Cortex of kidney (tissue), 1 donor: Measurements from ENCODE around the gene NPLOC4.
"Not testable (repeated sequence)": the region's sequence is repeated elsewhere in the genome, so short reads cannot be mapped to it uniquely, and the experiment has no call there.

ENCODE experiments used
- DNase-seq: peaks from one replicate; lab custom pipeline; 2025; lab: John Stamatoyannopoulos, UW

NPLOC4 gene

GRCh38 chr17:81533339-81534141 is 103.4 kb downstream of the NPLOC4 start:
- DNase-seq, result no peak

- no peak for DNase-seq
These were observed 104.2 kb downstream of the NPLOC4 start for GRCh38 chr17:81532490-81533287.

- DNase-seq, result not testable (repeated sequence)
These were observed 104.9 kb downstream of the NPLOC4 start for GRCh38 chr17:81531998-81532404.

GRCh38 chr17:81531013-81531412 is 105.9 kb downstream of the NPLOC4 start:
- not testable (repeated sequence) for DNase-seq

GRCh38 chr17:81529437-81529803 is 107.5 kb downstream of the NPLOC4 start:
- no peak for DNase-seq

- no peak for DNase-seq
These were observed 108.1 kb downstream of the NPLOC4 start for GRCh38 chr17:81528651-81529436.

- DNase-seq, result no peak
These were observed 108.6 kb downstream of the NPLOC4 start for GRCh38 chr17:81528384-81528650.

- DNase-seq, result no peak
These were observed 109.1 kb downstream of the NPLOC4 start, which contains the start of gene FSCN2 for GRCh38 chr17:81527591-81528383. Gene FSCN2 (plus strand): TSS chr17:81528377. CDS start chr17:81528532, 155 bp downstream.

GRCh38 chr17:81526662-81527571 is 110.0 kb downstream of the NPLOC4 start:
- DNase-seq, result no peak

GRCh38 chr17:81524865-81525159 is 112.1 kb downstream of the NPLOC4 start:
- no peak for DNase-seq

GRCh38 chr17:81524039-81524864 is 112.7 kb downstream of the NPLOC4 start:
- no peak for DNase-seq

GRCh38 chr17:81523402-81524038 is 113.4 kb downstream of the NPLOC4 start:
- no peak for DNase-seq

- no peak for DNase-seq
These were observed 114.2 kb downstream of the NPLOC4 start for GRCh38 chr17:81522491-81523401.

GRCh38 chr17:81520021-81520901 is 116.7 kb downstream of the NPLOC4 start:
- DNase-seq, result no peak

GRCh38 chr17:81519284-81520020 is 117.5 kb downstream of the NPLOC4 start:
- DNase-seq, result no peak

- no peak for DNase-seq
These were observed 118.1 kb downstream of the NPLOC4 start for GRCh38 chr17:81518785-81519283.
